Mononuclear cell (primary cell): Measurements from ENCODE around the gene RCOR1. TPM values are rescaled to one million over a fixed set of nuclear protein-coding genes. Genes with fewer than 3 reads are reported as not detected.
A peak's percentile ranks its signal among the peaks of the same experiment; 100 is the strongest.
"Not testable (repeated sequence)": the region's sequence is repeated elsewhere in the genome, so short reads cannot be mapped to it uniquely, and the experiment has no call there.

Source experiments
- H3K27me3 ChIP-seq: 2 replicates; pipeline ENCODE4 v1.6.0; 2011; ENCODE audit warnings: low read length, control low read depth; ENCODE audit not compliant: insufficient read depth
- H3K4me1 ChIP-seq: 2 replicates; pipeline ENCODE4 v1.5.1; 2011; ENCODE audit warnings: mild to moderate bottlenecking, low read length, control low read depth; ENCODE audit not compliant: insufficient read depth
- H3K4me3 ChIP-seq: 2 replicates; pipeline ENCODE4 v1.5.1; 2011; ENCODE audit warnings: mild to moderate bottlenecking, low read length, moderate library complexity
- H3K9me3 ChIP-seq: 2 replicates; pipeline ENCODE4 v1.5.1; 2011; ENCODE audit warnings: low read depth, mild to moderate bottlenecking, control low read depth, low read length
- total RNA-seq: library from RNA; depleted of rRNA; stranded (reverse); fragments of >200 nt; gene quantifications from one replicate; pipeline ENCODE4 v1.2.3, GENCODE V29; 2012

RCOR1 gene
- 32.6 TPM for total RNA-seq

DNA sequence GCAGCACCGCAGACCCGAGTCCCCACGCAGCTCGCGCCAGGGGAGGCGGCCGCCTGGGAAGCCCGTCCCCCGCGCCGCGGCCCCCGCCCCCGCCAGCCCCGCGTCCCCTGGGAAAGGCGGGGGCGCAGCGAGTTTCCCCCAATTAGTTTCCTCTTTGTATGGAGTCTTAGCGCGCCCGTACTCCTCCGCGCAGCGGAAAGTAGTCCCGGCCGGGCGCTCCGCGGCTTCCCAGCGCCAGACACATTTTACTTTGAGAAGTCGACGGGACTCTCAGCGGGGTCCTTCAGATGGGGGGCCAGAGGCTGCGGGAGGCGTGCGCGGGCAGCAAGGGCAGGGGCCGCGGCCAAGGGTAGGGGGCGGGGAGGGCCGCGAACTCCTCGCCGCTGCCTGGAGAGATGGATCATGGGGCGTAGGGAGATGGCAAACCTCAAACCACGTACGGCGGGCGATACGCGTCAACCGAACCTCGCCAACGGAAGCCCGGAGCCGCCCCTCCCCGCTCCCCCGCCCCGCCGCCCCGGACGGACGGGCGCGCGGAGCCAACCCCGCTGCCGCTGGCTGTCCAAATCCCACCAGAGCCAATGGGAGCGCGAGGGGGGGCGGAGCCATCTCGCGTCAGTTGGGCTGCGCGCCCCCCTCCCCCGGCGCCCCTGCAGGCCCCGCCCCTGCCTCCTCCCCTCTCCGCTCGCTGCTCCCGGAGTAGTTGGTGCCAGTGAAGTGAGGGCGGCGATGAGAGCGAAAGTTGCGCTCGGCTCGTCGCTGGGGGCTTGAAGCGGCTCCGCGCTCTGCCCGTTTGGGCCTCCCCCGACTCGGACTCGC lies at the start of gene RCOR1:
Gene RCOR1, plus strand, starts transcription at position 706 of the 819 bp plus-strand sequence. CDS start 238 bp downstream, outside the sequence.
- Histone ChIP-seq H3K27me3 (no peaks in the 10 kb centered on the region), H3K4me3 (peak within 1 kb of the TSS; percentile 85), H3K9me3 (no peaks in the 10 kb centered on the region), H3K4me1 (peaks cover 31% of the 10 kb centered on the region)

DNA sequence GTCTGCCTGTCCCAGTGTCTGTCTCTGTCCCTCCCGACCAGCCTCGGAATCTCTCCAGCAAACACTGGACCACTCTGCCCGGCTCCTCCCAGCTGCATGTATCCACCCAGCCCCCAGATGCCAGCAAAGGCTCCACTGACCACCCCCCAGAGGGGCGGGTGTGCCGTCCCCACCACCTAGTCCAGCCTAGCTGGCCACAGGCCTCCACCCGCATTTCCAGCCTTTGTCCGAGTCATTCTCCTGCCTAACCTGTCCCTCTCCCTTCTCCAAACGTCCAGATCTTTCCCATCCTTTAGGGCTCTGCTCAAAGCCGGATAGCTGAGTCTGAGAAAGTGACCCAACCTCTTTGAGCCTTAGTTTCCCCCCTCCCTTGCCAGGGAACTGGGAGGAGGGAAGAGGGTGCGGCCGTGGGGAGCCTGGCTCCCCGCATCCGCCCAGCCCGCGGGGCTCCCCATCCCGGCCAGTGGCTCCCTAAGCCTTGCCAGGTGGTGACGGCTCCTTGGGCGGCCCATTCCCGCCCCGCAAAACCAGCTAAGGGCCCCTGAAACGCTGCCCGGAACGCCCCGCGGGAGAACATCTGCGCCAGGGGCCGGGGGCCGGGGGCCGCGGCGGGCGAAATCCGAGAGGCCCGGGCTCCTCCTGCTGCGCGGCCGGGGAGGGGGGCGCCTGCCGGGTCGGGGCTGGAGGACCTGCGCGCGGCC lies 48.3 kb upstream of the RCOR1 start:
- Histone ChIP-seq H3K9me3 (no peaks in the 10 kb centered on the region), H3K4me1 (peaks cover 16% of the 10 kb centered on the region), H3K27me3 (peaks cover 23% of the 10 kb centered on the region), H3K4me3 (no peak overlapping the region)

DNA sequence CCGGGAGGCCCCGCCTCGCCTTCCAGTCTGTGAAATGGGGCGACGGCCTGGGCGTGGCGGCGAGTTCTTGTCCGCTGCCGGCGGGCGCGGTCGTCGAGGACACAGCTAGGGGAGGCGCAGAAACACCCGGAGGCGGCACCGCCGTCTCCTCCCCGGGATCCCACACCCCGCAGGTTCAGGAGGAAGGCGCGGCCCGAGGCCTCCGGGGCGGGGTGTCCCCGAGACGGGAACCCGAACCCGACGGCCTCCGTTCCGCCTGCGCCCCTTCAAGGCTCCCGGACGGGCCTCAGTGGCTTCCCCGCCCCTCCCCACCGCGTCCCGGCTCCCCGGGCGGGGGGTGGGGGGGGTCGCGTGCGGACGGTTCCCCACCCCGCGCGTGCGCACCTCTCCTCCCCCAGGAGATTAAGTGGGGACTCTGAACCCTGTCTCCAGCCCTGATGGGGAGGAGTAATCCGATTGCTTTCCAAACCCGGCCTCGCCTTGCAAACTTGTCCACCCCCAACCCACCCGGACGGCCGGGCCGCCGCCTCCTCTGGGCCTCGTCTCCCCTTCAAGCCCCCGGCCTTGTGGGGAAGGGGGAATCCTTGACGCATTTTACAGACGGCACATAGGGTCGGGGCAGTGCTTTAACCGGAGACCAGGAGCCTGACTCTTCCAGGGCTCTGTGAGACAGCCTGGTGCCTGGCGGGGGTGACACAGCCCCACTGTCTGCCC lies 47.5 kb upstream of the RCOR1 start:
- H3K27me3 ChIP-seq, result peaks cover 23% of the 10 kb centered on the region
- no peaks in the 10 kb centered on the region for H3K9me3 ChIP-seq
- H3K4me1 ChIP-seq, result peaks cover 16% of the 10 kb centered on the region
- H3K4me3 ChIP-seq, result no peak overlapping the region

DNA sequence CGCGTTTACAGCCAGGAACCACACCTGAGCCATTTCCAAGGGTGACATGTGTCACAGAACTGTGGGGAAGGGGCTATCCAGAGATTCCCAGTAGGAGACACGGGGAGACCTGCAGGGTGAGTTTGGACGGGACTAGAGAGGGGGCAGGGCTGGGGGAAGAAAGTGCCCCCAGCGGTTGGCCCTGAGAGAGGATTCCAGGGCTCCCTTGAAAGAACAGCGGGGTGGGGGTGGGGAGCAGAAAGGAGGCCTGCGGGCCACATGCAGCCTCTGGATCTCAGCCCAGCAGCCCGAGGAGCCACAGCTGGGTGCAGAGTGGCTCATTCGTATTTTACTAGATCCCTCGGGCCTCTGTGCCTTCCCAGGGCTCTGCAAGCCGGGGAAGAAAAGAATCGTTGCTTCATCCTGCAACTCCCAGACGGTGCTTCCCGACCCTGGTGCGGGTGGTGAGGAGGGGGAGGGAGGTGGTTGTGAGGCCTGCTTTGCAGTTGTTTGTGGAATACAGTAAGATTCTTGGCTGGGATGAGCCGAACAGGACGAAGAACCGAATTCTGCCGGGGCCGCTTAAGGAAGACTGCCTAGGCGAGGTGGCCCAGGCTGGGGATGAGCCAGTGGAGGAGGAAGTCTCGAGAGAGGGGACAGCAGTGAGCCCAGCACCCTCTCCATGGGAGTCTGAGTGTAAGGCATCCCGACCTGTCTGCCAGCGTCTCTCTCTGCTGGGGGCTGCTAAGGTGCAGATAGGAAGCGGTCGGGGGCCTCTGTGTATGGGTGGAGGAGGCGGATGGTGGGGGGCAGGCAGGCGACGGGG lies 46.8 kb upstream of the RCOR1 start:
- H3K9me3 ChIP-seq, result no peaks in the 10 kb centered on the region
- peaks cover 23% of the 10 kb centered on the region for H3K27me3 ChIP-seq
- H3K4me3 ChIP-seq, result no peak overlapping the region
- peaks cover 16% of the 10 kb centered on the region for H3K4me1 ChIP-seq

DNA sequence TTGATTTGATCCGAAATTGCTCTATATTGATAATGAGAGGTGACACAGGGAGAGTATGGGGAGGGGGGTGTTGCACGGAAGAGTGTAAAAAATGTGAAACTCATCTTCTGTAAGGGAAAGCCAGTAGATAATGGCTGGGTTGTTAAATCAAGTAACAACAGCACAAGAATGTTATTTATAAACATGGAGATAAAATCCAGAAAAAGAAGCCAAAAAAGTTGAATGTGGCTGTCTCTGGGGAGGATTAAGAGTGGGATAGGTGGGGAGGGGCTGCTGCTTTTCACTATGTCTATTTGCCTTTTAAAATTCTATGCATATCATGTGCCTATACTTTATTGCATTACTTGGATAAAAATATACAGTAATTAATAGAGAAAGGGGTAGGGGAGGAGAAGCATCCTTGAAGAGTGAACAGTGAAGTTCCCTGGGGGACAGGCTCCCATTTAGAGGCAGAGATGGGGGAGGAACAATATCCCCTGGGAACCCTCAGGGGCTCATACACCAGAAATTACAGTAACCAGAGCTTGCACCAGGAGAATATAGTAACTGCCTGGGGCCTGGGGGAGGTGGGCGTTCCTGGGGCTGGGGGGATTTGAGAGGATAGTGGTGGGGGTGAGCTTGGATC lies 43.7 kb upstream of the RCOR1 start:
- H3K9me3 ChIP-seq, result no peaks in the 10 kb centered on the region
- peaks cover 23% of the 10 kb centered on the region for H3K27me3 ChIP-seq
- H3K4me3 ChIP-seq, result no peak overlapping the region
- H3K4me1 ChIP-seq, result peaks cover 16% of the 10 kb centered on the region

DNA sequence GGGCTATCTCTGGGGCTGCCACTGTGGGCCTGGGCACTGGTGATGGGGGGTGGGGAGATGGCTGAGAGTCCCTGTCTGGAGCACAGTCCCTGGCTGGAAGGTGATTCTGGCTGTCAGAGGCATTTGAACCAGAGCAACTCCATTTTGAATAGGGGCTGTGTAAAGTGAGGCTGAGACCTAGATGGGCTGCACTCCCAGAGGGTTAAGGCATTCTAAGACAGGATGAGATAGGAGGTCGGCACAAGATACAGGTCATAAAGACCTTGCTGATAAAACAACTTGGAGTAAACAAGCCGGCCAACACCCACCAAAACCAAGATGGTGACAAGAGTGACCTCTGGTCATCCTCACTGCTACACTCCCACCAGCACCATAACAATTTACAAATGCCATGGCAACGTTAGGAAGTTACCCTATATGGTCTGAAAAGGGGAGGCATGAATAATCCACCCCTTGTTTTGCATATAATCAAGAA lies 41.5 kb upstream of the RCOR1 start:
- peaks cover 19% of the 10 kb centered on the region for H3K4me1 ChIP-seq
- H3K4me3 ChIP-seq, H3K9me3 ChIP-seq, H3K27me3 ChIP-seq: not testable (repeated sequence)

DNA sequence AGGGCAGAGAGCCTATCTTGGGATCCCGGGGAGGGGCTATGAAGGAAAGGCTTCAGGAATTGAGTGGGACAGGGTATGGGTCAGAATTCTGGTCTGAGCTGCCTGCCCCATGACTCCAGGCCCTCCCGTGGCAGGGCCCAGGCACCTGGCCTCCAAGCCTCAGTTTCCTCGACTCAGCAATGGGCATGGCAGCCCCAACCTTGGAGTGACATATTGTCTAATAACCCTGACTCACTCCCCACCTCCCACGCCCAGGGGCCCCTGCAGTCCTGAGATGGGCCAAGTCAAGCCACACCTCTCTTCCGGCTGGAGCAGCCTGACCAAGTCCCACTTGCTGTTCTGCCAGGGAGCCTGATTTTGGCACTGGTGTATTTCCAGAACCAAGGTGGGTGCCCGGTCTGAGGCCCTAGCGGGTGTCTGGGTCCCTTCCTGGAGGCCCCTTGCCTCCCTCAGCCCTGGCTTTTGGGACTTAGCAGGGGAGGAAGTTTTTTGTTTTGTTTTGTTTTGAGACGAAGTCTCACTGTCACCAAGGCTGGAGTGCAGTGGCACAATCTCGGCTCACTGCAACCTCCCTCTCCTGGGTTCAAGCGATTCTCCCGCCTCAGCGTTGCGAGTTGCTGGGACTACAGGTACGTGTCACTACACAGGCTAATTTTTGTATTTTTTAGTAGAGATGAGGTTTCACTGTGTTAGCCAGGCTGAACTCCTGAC lies 40.3 kb upstream of the RCOR1 start:
- Histone ChIP-seq H3K9me3 (no peaks in the 10 kb centered on the region), H3K27me3 (peaks cover 2% of the 10 kb centered on the region), H3K4me3 (no peak overlapping the region), H3K4me1 (peaks cover 18% of the 10 kb centered on the region)

DNA sequence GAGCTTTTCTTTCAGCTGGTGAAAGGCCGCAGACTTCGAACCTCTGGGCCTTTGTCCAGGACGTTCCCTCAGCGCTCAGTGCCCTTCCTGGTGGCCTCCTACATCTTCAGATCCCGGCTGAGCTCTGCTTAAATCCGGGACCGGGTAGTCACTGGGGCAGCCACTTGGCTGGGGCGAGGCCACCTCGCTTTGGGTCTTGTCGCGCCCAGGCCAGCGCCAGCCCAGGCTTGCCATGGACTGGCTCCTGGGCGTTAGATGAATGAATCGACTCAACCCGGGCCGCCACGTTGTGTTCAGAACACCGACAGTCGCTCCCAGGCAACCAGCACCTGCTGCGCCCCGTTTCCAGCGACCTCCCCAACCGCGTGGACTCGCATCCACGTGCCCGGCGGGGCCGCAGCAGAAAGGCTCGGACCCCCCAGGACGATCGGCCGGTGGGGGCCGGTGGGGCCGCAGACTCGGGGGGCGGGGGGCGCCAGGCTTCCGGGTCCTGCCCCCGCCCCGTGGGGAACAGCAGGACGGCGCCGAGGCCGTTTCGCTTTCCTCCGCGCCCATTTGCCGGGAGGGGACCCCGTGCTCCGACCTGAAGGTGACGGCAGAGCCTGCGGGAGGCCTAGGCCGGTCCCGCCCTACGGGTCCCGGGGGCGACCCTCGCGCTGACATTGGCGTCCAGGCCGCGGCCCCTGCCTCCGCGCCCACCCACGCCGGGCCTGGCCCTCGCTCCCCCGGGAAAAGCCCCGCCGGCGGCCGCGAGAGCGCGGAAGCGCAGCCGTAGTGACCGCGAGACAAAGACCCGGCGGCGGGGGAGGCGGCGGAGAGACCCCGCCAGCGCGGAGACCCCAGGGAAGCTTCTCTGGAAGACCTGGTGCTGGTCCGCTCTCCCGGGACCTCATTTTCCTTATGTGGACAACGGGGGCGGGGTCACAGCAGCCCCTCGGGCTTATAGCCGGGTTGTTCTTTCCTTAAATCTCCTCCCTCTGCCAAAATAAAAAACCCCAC lies 37.3 kb upstream of the RCOR1 start:
- no peaks in the 10 kb centered on the region for H3K9me3 ChIP-seq
- no peaks in the 10 kb centered on the region for H3K27me3 ChIP-seq
- peaks cover 16% of the 10 kb centered on the region for H3K4me1 ChIP-seq
- H3K4me3 ChIP-seq, result peak overlapping the region; percentile 73

DNA sequence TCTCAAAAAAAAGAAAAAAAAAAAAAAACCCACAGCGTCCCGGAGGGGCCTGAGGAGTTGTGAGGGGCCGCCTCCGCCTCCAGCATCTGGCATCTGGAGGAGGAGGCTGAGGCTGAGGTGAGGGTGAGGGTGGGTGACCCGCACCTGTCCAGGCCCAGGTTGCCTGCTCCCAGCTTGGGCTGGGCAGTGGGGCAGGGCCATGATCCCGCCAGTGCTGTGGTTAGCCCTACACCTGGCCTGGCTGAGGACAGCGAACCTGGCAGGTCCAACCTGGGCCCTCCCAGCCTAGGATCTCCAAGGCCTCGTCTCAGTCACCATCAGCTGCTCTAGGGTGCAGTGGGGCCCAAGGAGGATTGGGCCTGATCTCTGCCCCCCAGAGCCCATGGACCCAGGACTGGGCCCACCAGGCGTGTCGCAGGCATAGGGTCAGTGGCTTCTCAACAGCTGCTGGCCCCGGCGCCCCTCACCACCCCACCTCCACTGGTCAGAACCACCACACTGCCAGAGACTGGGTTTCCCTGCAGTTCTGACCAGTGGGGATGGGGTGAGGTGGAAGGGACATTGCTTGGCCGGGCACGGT lies 36.3 kb upstream of the RCOR1 start:
- peaks cover 23% of the 10 kb centered on the region for H3K4me1 ChIP-seq
- H3K4me3 ChIP-seq, result no peak overlapping the region
- no peaks in the 10 kb centered on the region for H3K27me3 ChIP-seq
- no peaks in the 10 kb centered on the region for H3K9me3 ChIP-seq

DNA sequence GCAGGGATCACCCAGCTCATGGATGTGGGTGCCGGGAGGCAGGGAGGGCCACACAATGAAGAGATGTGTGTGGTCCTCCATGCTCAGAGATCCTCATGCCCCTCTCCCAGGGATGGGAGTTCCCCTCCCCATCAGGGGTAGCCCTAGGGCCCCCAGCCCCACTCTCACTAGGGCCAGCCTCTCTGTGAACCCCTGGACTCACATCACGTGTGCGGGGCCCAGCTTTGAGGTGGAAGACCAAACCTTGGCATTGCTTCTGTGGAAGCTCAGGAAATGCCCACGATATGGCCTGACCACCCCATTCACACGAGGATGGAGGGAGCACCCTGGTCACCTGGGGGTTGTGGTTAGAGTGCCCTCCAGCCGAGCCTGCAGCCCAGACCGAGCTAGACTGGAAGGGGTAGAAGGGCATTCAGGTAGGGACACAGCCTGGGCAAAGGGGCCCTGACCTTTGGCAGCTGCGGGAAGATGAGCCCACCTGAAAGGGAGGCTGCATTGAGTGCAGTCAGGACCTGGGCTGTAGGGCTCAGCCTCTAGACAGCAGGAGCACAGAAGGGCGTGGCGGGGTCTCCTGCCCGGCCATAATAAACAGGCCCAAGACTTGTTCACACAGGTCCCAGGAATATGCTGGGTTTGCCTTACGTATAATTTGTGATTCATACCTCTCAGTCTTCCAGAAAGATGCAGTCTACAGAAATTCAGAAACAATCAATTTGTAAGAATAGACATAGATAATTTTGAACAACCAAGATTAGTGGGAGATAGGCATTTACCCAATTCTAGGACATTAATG lies 34.8 kb upstream of the RCOR1 start:
- no peaks in the 10 kb centered on the region for H3K27me3 ChIP-seq
- peaks cover 24% of the 10 kb centered on the region for H3K4me1 ChIP-seq
- no peak overlapping the region for H3K4me3 ChIP-seq

DNA sequence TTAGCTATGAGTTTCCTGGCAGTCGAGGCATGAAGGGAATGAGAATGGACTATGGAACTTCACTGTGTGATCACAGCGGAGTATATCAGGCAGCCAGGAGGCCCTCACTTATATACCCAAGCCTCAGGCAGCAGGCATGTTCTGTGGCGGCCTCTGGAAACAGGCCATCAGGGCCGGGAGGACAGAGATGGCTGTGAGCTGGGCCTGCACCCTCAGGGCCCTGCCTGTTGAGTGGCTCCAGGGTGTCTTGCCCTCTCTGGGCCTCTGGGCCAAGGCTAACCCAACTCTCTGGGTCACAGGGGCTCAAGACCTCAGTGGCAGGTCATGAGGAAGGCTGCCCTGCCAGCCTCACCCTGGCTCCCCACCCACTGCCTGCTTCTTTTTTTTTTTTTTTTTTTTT lies 33.9 kb upstream of the RCOR1 start:
- H3K9me3 ChIP-seq, result no peaks in the 10 kb centered on the region
- no peaks in the 10 kb centered on the region for H3K27me3 ChIP-seq
- peaks cover 24% of the 10 kb centered on the region for H3K4me1 ChIP-seq
- H3K4me3 ChIP-seq, result no peak overlapping the region

More for the DNA sequence above, 34.8 kb upstream of the RCOR1 start:
- no peaks in the 10 kb centered on the region for H3K9me3 ChIP-seq
